Breast epithelium (tissue), 3 donors: ENCODE data around the gene CPA3.

ENCODE experiments used
- CTCF ChIP-seq, 3 donors: fragments of 450-650 bp; IDR thresholded peaks; one replicate each; pipeline ENCODE4 v1.5.1; 2016 to 2017; ENCODE audit warnings: antibody characterized with exemption in 3 of 3, mild to moderate bottlenecking in 3 of 3, moderate library complexity in 3 of 3
- POLR2A ChIP-seq: fragments of 450-650 bp; IDR thresholded peaks from one replicate; pipeline ENCODE4 v1.6.1; 2016; ENCODE audit warnings: antibody characterized with exemption, mild to moderate bottlenecking, moderate library complexity
- POLR2AphosphoS5 ChIP-seq, 3 donors: sonication (generic); formaldehyde crosslinking; IDR thresholded peaks; one replicate each; pipeline ENCODE4 v1.6.1; 2017; ENCODE audit warnings: antibody characterized with exemption in 3 of 3

- no peak for TF ChIP-seq CTCF (IDR thresholded peaks at IDR 0.05)
- TF ChIP-seq POLR2AphosphoS5 (IDR thresholded peaks at IDR 0.05): no peak
- no peak for TF ChIP-seq POLR2A
Observed at GRCh38 chr3:148880681-148881080, 15.6 kb downstream of the CPA3 start.
